Erythroblast (primary cell): ENCODE data around the gene HTR7.

Experiments used
- GATA1 ChIP-seq: IDR thresholded peaks from 2 replicates; pipeline ENCODE4 v1.6.1; 2011; ENCODE audit warnings: low read depth, mild to moderate bottlenecking, control low read depth, low read length, moderate library complexity
- POLR2A ChIP-seq: IDR thresholded peaks from 2 replicates; pipeline ENCODE4 v1.6.1; 2011; ENCODE audit warnings: mild to moderate bottlenecking, low read length

- no peak for TF ChIP-seq POLR2A
- no peak for TF ChIP-seq GATA1
These were observed 80.2 kb downstream of the HTR7 start for GRCh38 chr10:90777621-90778020.
